NCI-H128 (cell line): ENCODE results near the gene CXCL17.
"Not testable (repeated sequence)": the region's sequence is repeated elsewhere in the genome, so short reads cannot be mapped to it uniquely, and the experiment has no call there.

Experiments
- DNase-seq: peaks from one replicate; lab custom pipeline; 2025; ENCODE audit not compliant: unreplicated experiment; lab: John Stamatoyannopoulos, UW

The CXCL17 gene

GRCh38 chr19:42466521-42467182 is 23.9 kb upstream of the CXCL17 start:
- DNase-seq = no peak

GRCh38 chr19:42465827-42466280 is 23.1 kb upstream of the CXCL17 start:
- DNase-seq = no peak

GRCh38 chr19:42461700-42462324 is 19.1 kb upstream of the CXCL17 start:
- no peak for DNase-seq

- not testable (repeated sequence) for DNase-seq
These were observed 18.5 kb upstream of the CXCL17 start for GRCh38 chr19:42461231-42461630.

GRCh38 chr19:42459926-42460325 is 17.2 kb upstream of the CXCL17 start:
- no peak for DNase-seq

- DNase-seq = no peak
These were observed 12.9 kb upstream of the CXCL17 start for GRCh38 chr19:42455621-42456081.

GRCh38 chr19:42455086-42455485 is 12.3 kb upstream of the CXCL17 start:
- no peak for DNase-seq

- no peak for DNase-seq
These were observed 9.8 kb upstream of the CXCL17 start for GRCh38 chr19:42452590-42452989.

- DNase-seq = peak; percentile 39
These were observed 7.7 kb upstream of the CXCL17 start for GRCh38 chr19:42450314-42450934.

- not testable (repeated sequence) for DNase-seq
These were observed 5.6 kb upstream of the CXCL17 start for GRCh38 chr19:42448306-42448705.

GRCh38 chr19:42445948-42446347 is 3.2 kb upstream of the CXCL17 start:
- no peak for DNase-seq

GRCh38 chr19:42443944-42444398 is 1.2 kb upstream of the CXCL17 start:
- DNase-seq = no peak

- DNase-seq = no peak
These were observed 1.7 kb downstream of the CXCL17 start for GRCh38 chr19:42441049-42441445.

GRCh38 chr19:42440357-42441048 is 2.2 kb downstream of the CXCL17 start:
- DNase-seq = no peak

- DNase-seq = no peak
These were observed 6.7 kb downstream of the CXCL17 start for GRCh38 chr19:42436006-42436405.

GRCh38 chr19:42435316-42435715 is 7.4 kb downstream of the CXCL17 start:
- no peak for DNase-seq

GRCh38 chr19:42433503-42434260 is 9.1 kb downstream of the CXCL17 start:
- DNase-seq = no peak

GRCh38 chr19:42431486-42431885 is 11.3 kb downstream of the CXCL17 start:
- DNase-seq = no peak

- no peak for DNase-seq
These were observed 14.1 kb downstream of the CXCL17 start for GRCh38 chr19:42428676-42429075.

GRCh38 chr19:42427313-42427712 is 15.4 kb downstream of the CXCL17 start, which contains the start of gene LIPE:
Gene LIPE, minus strand, starts transcription at chr19:42427388. Its CDS starts 239 bp downstream, at chr19:42427149.
- no peak for DNase-seq

GRCh38 chr19:42426643-42427042 is 16.1 kb downstream of the CXCL17 start:
- no peak for DNase-seq
